ENCODE data around the gene RFESD.

DNA sequence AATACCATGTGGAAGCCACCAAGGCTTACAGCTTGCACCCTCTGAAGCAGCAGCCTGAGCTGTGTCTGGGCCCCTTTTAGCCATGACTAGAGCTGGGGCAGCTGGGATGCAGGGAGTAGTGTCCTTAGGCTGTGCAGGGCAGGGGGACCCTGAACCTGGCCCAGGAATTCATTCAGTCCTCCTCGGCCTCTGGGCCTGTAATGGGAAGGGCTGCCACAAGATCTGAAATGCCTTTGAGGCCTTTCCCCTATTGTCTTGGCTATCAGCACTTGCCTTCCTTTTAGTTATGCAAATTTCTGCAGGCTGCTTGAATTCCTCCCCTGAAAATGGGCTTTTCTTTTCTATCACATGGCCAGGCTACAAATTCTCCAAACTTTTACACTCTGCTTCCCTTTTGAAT, 17.6 kb upstream of the RFESD start:
- TF ChIP-seq GABPA (IDR thresholded peaks at IDR 0.05 in 1 of 2, conservative IDR thresholded peaks at IDR 0.05 in 1 of 2), result no peak
- TF ChIP-seq, protein P1, sequence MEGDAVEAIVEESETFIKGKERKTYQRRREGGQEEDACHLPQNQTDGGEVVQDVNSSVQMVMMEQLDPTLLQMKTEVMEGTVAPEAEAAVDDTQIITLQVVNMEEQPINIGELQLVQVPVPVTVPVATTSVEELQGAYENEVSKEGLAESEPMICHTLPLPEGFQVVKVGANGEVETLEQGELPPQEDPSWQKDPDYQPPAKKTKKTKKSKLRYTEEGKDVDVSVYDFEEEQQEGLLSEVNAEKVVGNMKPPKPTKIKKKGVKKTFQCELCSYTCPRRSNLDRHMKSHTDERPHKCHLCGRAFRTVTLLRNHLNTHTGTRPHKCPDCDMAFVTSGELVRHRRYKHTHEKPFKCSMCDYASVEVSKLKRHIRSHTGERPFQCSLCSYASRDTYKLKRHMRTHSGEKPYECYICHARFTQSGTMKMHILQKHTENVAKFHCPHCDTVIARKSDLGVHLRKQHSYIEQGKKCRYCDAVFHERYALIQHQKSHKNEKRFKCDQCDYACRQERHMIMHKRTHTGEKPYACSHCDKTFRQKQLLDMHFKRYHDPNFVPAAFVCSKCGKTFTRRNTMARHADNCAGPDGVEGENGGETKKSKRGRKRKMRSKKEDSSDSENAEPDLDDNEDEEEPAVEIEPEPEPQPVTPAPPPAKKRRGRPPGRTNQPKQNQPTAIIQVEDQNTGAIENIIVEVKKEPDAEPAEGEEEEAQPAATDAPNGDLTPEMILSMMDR (IDR thresholded peaks at IDR 0.05; ENCODE audit: low read depth, low read length, missing input control), result no peak
- no peak for TF ChIP-seq REST (IDR thresholded peaks at IDR 0.05)
- no peak for TF ChIP-seq JUND (IDR thresholded peaks at IDR 0.05)

Data from liver (tissue), 3 donors.